GOT3 (cell line): ENCODE measurements around the gene CCNQ.

Experiments used
- DNase-seq: peaks from one replicate; lab custom pipeline; 2025; ENCODE audit warnings: mixed read lengths; lab: John Stamatoyannopoulos, UW

Gene CCNQ

DNA sequence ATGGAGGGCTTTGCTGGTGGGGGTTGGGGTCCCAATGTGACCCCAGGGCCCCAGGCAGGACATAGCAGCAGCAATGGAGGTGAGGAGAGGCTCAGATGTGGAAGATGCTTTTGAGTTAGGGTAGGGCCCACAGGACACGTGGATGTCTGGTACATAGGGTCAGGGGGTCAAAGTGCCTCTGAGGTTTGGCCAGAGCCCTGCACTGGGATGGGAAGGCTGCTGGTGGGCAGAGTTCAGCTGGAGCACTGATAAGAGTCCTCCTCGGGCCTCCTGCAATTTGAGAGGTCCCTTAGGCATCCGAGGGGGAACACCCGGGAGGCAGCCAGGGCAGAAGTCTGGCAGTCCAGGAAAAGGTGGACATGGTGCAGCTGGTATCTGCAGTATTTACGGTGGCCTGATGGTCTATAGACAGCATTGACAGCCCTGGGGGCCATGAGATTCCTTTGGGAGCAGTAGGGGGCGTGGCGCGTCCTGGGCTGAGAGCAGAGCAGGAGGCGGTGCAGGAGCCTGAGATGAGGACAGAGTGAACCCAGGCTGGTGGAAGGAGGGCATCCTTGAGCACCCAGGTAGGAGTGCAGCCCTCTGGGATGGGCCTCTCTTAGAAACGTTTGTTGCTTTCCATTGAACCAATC lies 22.6 kb downstream of the CCNQ start:
- DNase-seq: no peak

GRCh38 chrX:153573984-153574383 lies 25.0 kb downstream of the CCNQ start:
- no peak for DNase-seq

GRCh38 chrX:153572601-153573000 lies 26.3 kb downstream of the CCNQ start:
- no peak for DNase-seq

GRCh38 chrX:153571534-153571908 lies 27.4 kb downstream of the CCNQ start:
- DNase-seq: no peak

- no peak for DNase-seq
Measured at GRCh38 chrX:153569475-153569874, 29.5 kb downstream of the CCNQ start.

DNA sequence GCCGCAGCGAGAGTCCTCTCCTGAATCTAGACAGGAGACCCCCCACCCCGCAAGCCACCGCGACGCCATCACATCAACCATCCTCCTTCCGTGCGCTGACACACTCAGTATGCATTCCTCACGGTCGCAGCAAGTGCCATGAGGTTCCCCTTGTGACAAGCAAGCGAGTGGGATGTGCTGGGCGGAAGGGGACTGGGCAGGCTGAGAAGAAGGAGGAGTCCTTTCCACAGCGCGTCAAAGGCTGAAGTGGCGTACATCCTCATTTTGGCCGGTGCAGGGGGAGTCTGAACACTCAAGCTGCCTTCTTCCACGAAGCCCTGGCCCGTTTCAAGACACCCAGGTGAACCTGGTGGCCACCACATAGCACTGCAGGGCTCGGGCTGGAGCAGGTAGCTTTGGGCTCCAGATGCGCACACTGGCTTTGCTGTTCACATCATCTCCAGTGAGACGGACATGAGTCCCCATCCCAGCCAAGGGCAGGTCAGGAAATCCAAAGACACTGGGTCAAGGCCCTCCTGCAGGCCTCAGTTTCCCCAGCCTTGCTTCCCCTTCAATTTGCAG lies 30.4 kb downstream of the CCNQ start:
- DNase-seq: no peak

- no peak for DNase-seq
Measured at GRCh38 chrX:153565996-153566580, 32.9 kb downstream of the CCNQ start.

DNA sequence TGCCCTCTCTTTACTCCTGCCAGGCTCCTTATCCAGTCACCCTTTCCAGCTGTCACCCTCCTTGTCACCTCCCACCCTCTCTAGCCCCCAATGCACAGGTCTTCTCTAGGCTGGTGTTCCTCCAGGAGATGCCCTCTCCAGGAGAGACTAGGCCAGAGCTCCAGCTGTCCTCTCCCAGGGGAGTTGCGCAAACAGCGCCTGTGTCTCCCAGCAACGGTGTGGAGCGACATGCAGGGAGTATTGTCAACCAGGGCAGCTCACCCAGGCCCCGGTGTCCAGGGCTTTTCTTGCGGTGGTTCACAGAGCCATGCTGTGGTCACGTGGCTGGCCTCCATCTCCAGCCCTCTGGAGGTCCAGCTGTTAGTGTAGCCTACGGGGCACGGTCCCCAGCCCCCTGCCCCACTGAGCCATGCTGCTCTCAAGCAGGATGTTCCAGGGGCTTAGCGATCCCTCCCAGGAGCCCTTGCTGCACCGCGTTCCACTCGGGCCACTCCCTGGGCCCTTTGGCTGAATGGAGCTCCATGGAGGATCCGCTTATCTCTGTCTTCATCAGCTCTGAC lies 34.8 kb downstream of the CCNQ start:
- no peak for DNase-seq

- no peak for DNase-seq
Measured at GRCh38 chrX:153562546-153562945, 36.4 kb downstream of the CCNQ start.

DNA sequence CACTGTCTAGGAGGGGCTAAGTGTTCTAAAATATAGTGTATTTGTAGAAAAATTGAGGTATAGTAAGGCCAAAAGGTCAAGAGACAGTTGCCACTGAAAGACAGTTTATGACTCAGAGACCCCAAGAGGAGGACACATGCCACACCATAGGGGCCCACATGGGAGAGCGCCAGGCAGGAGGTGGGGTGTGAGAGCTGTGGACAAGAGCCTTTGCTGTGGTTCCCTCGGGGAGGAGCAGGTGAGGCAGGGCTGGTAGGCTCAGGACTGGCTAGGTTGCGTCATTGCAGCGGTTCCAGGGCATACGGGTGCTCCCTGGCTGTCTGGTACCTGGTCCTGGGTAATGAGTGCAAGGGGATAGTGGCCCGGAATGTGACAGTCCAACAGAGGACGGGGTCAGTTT lies 37.6 kb downstream of the CCNQ start:
- no peak for DNase-seq

GRCh38 chrX:153560466-153560865 lies 38.5 kb downstream of the CCNQ start:
- no peak for DNase-seq

DNA sequence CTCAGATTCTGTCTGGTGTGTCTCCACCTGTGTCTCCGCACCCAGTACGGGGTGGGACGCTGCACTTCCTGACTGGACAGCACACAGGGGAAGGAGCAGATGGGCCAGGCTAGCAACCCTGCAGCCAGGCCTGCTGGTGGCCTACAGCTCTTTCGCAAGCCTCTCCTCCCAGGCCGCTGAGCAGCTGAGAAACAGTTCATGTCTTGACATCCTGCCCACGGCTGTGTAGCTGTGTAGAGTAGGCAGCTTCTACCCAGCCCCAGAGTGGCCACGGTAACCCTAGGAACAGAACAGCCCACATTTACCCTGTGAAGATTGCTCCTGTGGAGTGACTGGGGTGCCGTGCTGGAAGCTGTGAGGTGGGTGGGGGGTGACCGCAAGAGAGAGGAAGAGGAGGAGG lies 38.9 kb downstream of the CCNQ start:
- no peak for DNase-seq

GRCh38 chrX:153557618-153558355 lies 41.2 kb downstream of the CCNQ start:
- DNase-seq: no peak

GRCh38 chrX:153556767-153557166 lies 42.2 kb downstream of the CCNQ start:
- DNase-seq: no peak

DNA sequence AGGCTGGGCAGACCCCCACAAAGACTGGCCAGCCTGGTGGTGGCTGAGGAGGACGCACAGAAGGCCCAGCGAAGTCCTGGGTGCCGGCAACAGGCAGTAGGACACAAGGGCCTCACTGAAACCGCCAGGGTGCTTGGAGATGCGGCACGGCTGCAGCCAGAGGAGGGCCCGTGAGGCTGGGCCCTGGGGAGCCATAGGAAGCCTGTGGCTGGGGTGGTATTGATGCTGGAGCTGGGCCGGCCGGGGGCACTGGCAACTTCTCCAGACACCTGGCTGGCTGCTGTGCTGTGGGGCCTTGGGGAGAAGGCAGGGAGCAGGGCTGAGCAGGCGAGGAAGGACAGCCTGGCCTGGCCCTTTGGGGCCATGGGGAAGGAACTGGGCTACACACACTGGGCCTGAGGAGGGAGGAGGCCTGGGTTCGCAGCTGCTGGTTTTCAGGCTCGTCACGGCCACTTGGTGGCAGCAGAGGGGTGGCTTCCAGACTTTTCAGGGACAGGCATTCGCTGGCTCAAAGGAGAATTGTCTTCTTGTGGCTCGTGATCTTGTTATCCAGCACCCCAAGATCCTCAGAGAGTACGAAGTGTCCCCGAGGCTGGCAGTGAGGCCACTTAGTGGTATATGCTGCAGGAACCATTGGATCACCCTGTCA lies 44.3 kb downstream of the CCNQ start:
- no peak for DNase-seq

GRCh38 chrX:153551135-153551534 lies 47.8 kb downstream of the CCNQ start:
- DNase-seq: no peak

DNA sequence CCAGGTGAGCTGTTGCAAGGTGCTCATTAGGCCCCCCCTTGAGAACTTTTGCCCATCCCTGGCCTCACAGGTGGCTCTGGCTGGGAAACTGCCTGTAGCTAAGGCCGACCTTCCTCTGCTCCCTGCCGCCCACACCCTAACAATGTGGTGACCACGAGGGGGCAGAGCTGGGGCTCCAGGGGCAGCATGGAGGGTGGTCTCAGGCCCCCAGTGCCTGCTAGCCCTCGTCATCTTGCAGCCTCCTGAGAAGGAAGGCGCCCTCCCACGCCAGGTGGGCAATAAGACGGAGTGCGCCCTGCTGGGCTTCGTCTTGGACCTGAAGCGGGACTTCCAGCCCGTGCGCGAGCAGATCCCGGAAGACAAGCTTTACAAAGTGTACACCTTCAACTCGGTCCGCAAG lies 49.1 kb downstream of the CCNQ start:
- no peak for DNase-seq

- no peak for DNase-seq
Measured at GRCh38 chrX:153549231-153549630, 49.7 kb downstream of the CCNQ start.

DNA sequence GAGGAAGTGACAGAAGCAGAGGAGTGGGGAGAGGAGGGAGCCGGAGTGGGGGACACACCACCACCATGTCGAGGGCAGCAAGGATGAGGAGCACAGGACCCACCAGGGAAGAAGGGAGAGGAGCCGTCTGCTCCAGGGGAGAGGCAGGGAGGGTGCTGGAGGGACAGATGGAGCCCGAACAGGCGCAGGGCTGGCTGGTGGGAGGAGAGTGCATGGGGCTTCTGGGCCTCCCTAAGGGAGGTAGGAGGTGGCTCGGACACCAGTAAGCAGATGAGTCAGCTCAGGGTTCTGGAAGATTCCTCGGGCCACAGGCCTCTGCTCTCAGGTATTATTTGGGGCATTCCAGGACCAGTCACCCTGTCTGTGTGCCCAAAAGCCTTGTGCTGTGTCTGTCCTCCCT lies 51.7 kb downstream of the CCNQ start:
- no peak for DNase-seq

DNA sequence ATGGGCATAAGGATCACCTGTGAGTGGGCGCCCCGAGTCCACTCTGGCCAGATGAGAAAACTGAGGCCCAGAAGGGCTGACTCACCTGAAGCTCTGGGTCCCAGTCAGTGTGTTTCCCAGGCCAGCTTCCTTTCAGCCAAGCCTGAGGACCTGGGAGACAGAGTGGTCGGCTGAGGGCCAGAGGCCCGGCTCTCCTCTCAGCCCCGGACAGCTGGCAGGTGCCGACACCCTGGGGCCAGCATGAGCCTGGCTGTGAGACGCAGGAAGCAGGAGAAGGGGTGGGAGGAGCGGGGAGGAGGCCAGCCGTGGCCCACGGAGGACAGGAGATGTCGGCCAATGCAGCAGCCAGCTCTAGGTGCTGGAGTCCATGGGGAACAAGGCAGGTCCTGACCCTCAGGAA lies 52.6 kb downstream of the CCNQ start:
- DNase-seq: no peak

- no peak for DNase-seq
Measured at GRCh38 chrX:153544727-153545126, 54.2 kb downstream of the CCNQ start.

GRCh38 chrX:153539979-153540358 lies 59.0 kb downstream of the CCNQ start:
- DNase-seq: no peak
